ENCODE results near the gene TRPC6.
"Not testable (repeated sequence)": the region's sequence is repeated elsewhere in the genome, so short reads cannot be mapped to it uniquely, and the experiment has no call there.

TRPC6 gene

GRCh38 chr11:101521821-101522220 lies 62.0 kb downstream of the TRPC6 start:
- DNase-seq (ENCODE audit: low read depth), result no peak

DNA sequence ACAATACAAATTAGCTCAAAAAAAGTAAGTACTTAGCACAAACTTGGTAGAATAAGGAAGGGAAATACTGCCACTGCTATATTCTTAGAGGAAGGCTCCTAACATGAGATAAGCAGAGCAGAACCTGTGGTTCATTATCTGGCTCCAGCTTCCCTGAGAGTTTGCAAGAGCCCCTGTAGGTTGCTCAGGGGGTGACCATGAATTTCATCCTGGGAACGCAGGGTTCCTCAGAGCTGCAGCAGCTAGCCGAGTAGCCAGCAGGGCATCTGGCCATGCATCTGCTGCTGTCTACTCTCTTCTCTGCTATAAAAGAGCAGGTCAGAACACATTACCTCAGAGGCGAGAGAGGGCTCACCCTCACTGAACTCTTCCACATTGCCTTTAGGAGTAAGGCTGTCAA lies 67.3 kb downstream of the TRPC6 start:
- no peak for DNase-seq (ENCODE audit: low read depth)

GRCh38 chr11:101511065-101511464 lies 72.7 kb downstream of the TRPC6 start:
- DNase-seq (ENCODE audit: low read depth), result no peak

DNA sequence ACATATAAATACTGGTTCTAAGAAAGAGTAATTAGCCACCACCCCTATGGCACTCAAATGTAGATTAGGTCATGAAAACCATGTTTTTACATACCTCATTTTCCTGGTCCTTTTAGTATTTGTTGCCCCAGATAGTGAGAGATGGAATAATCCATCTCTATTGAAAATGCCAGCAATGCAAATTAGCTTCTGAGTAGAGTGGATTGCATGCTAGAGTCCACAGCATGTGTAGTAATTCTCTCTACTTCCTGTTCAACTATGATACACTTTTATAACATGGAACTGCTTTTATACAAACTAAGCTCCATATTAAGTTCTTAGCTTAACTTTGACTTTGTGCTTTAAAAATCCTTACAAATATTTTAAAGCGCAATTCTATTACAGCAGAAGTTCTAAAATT lies 73.2 kb downstream of the TRPC6 start:
- no peak for DNase-seq (ENCODE audit: low read depth)

- DNase-seq (ENCODE audit: low read depth), result no peak
Measured at GRCh38 chr11:101509922-101510321, 73.9 kb downstream of the TRPC6 start.

GRCh38 chr11:101508370-101508769 lies 75.4 kb downstream of the TRPC6 start:
- DNase-seq (ENCODE audit: low read depth), result no peak

DNA sequence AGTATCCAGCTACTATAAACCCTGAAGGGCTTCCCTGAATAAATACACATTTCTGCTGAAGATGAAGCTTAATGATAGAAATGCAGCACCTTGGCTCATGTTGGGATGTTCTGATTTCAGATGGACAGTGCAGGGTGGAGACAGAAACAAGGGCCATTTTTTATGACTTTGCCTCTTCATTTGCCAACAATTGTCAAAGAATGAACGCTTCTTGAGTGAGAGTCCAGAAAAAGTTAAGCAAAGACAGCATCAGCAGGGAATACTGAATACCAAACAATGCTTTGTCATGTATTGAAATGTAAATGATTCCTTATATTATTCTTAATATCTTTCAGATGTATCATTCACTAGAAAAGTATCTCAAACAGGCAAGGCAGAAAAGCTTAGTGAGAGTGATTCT lies 84.9 kb downstream of the TRPC6 start:
- no peak for DNase-seq (ENCODE audit: low read depth)

DNA sequence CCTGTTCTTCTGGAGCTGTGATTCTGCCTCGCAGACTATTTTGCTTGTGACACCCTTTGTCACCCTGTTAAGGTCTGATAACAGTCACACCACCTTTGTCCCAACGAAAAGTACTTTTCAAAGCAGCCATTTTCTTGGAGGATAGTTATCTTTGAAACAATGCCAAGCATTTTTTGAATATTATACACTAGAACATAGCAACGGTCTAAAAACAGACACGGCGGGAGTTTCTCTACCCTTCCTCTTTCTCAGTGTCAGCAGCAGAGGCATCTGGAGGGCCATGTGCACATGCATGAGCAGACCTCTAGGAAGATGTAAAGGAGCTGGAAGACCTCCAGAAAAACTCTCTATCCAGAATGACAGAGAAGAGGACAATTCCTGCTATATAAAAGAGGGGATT lies 86.5 kb downstream of the TRPC6 start:
- no peak for DNase-seq (ENCODE audit: low read depth)

DNA sequence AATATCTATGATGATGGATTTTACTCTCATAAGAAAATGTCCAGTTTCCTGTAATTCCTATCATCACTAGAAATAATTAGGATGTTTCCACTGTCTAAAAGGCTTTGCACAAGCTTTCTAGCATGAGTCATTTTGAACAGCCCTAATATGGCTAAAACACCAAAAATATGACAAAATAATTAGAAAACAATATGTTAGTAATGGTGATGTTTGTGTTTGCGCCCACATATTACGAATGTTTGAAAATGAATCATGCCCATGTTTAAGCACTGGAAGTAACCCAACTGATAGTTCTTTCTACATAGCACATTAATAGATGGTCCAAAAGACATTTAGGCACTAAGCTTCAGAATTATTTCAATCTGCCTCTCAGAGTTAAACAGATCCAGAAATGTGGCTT lies 96.0 kb downstream of the TRPC6 start:
- DNase-seq (ENCODE audit: low read depth), result peak; percentile 17

- no peak for DNase-seq (ENCODE audit: low read depth)
Measured at GRCh38 chr11:101482556-101483124, 101.2 kb downstream of the TRPC6 start.

DNA sequence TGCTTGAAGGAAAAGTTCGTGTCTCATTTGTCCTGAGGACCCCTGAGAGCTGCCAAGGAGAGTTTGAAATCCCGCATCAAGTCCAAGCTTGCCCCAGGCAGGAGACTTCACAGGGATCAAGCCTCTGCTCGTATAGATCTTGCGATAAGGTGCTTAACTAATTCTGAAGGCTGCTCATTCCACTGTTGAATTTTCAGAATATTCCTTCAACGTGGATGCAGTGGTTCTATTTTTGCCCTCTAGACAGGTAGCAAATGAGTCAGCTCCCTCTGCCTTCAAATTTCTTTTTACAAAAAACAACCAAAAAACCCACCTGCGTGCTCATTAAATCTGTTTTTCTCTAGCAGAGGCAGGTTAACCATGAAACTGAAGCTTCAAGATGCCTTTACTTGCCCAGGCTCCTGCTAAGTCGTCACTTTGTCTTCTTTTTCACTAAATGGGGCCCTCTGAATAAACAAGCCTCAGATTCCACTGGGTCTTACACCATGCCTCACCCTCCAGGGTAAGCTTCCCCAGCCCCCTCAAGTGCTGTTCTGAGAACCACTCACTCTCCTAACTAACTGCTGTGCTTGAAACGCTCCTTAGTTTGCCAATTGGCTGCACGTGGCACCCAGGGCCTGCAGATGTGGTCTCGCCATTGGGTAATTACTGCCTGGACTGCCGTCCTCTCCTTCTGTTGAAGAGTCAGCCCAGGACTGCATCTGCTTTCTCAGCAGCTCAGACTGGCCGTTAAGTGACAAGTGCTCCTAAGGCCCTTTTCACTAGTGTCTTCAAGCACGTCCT lies 105.0 kb downstream of the TRPC6 start:
- DNase-seq (ENCODE audit: low read depth), result no peak

DNA sequence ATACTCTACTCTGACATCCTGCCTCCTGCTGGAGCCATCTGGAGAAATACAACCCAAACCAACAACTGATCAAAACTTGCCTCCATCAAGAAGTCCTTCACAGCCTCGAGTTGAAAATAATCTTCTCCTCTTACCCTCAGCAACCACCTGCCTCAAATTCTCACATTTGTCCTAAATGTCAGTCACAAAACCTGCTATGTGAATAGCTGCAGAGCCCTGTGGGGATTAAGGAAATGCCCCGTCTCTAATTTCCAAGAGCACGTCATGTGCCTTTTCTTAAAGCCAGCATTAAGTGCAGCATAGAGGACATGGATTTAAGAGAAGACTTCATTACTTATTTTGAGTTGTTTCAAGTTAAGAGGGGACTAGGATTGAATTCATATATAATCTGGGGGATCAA lies 105.9 kb downstream of the TRPC6 start:
- no peak for DNase-seq (ENCODE audit: low read depth)

GRCh38 chr11:101476191-101476590 lies 107.6 kb downstream of the TRPC6 start:
- DNase-seq (ENCODE audit: low read depth), result no peak

DNA sequence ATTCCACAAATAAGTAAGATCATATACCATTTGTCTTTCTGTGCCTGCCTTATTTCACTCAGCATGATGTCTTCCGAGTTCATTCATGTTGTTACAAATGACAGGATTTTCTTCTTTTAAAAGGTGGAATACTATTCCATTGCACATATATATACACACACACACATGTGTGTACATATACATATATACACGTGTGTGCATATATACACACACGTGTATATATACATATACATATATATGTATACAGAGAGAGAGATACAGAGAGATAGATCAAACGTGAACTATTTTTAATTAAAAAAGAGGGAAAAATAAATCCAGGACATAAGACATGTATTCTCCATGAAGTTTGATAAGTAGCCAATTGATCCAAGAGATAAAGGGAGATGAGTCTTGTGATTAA lies 108.1 kb downstream of the TRPC6 start:
- DNase-seq (ENCODE audit: low read depth), result no peak

DNA sequence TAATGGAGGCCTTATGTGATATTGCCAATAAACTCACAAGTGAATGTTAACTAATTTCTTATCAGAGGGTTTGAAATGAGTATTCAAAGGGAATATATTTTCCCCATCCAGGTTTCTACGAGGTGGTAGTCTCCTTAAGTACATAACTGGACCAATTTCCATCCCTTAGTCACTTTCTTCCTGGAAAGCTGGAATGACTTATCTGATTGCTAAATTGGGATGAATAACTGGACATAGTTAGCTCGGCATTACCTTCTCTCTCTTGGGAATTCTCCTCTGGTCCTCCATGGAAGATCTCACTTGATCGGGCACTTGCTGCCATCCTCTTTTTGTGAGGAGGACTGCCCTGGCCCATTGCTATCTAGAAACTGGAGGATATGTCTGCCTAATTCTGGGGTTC lies 109.1 kb downstream of the TRPC6 start:
- no peak for DNase-seq (ENCODE audit: low read depth)

GRCh38 chr11:101470881-101471520 lies 112.8 kb downstream of the TRPC6 start:
- DNase-seq (ENCODE audit: low read depth), result no peak

DNA sequence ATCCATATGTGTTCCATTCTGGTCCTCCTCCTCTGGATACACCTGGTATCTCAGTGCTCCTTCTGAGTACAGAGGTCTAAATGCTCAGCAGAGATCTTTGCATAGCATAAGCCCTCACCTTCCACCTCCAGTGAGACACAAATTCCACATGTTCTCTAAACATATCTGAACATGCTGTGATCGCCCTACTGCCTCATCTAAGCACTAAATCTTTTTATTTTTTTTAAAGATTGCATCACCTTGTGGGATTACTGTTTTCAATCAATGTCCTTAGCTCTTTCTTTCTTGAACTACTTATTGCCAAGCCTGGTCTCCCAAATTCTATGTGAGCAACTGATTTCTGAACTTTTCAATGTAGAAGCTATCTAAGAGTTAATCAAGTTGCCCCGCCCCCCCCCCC lies 113.4 kb downstream of the TRPC6 start:
- DNase-seq (ENCODE audit: low read depth), result no peak

DNA sequence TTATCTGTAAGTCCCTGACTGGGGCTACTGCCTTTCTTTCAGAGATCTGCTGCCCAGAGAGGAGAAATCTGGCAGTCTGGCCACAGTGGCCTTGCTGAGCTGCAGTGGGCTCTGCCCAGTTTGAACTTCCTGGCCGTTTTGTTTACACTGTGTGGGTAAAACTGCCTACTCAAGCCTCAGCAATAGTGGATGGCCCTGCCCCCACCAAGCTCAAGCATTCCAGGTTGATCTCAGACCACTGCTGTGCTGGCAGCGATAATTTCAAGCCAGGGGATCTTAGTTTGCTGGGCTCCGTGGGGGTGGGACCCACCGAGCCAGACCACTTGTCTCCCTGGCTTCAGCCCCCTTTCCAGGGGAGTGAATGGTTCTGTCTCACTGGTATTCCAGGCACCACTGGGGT lies 117.5 kb downstream of the TRPC6 start:
- no peak for DNase-seq (ENCODE audit: low read depth)

DNA sequence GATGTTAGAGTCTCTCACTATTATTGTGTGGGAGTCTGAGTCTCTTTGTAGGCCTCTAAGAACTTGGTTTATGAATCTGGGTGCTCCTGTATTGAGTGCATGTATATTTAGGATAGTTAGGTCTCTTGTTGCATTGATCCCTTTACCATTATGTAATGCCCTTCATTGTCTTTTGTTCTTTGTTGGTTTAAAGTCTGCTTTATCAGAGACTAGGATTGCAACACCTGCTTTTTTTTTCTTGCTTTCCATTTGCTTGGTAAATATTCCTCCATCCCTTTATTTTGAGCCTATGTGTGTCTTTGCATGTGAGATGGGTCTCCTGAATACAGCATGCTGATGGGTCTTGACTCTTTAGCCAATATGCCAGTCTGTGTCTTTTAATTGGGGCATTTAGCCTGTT lies 119.4 kb downstream of the TRPC6 start:
- DNase-seq (ENCODE audit: low read depth), result not testable (repeated sequence)

DNA sequence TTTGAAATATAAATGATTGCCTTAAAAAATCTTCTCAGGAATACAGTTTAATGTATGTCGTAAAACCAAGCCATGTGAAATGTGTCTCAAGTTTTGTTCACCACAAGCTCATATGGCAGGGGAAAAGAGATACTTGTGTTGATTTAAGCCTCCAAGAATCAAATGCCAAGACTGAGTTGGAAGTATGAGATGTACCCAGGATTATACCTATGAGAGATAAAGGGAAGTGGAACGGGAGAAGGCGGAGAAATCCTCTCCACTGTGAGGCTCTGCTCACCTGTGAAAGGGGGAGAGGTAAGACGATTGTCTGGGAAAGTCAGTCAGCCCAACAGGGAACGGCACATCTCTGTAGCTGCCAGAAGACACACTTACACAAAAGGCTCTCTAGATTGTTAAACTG lies 124.8 kb downstream of the TRPC6 start:
- no peak for DNase-seq (ENCODE audit: low read depth)

GRCh38 chr11:101458161-101458560 lies 125.6 kb downstream of the TRPC6 start:
- no peak for DNase-seq (ENCODE audit: low read depth)

- DNase-seq (ENCODE audit: low read depth), result no peak
Measured at GRCh38 chr11:101456812-101457211, 127.0 kb downstream of the TRPC6 start.

DNA sequence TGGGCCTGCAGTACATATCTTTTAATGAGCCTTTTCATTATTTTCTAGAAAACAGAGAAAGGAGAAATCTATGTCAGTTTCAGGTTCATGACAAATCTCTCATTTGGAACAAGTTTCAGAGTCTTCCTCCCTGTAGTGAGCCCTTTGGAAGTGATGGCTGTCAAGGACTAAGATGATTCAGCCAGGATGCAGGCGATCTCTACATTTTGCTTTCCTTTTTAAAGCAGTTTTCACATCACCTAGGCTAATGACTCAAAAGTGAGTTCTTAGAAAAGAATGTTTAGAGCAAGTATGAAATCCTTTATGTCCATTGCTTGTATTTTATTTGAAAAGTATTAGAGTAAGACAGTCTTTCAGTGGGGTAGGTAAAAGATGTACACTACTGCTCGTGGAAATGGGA lies 130.1 kb downstream of the TRPC6 start:
- no peak for DNase-seq (ENCODE audit: low read depth)

All from non-pigmented ciliary epithelial cell (primary cell).